Urothelium cell line (cell line): ENCODE measurements around the gene PNMA8B.

Experiments
- DNase-seq: peaks from one replicate; pipeline ENCODE4 v3.0.0; 2011; ENCODE audit warnings: low spot score, mixed read lengths
- FAIRE-seq: peaks from 2 replicates; lab custom pipeline; 2011; peaks lifted over from hg19 to GRCh38; lab: Jason Lieb, UNC

The PNMA8B gene

GRCh38 chr19:46460981-46461380 is 34.7 kb downstream of the PNMA8B start:
- FAIRE-seq (no peak), DNase-seq (no peak)

- DNase-seq (no peak), FAIRE-seq (no peak)
These were observed 35.6 kb downstream of the PNMA8B start for GRCh38 chr19:46460055-46460454.

GRCh38 chr19:46456930-46457329 is 38.7 kb downstream of the PNMA8B start:
- no peak for FAIRE-seq
- no peak for DNase-seq

GRCh38 chr19:46454244-46454643 is 41.4 kb downstream of the PNMA8B start:
- FAIRE-seq, result no peak
- DNase-seq, result no peak

GRCh38 chr19:46453661-46454060 is 42.0 kb downstream of the PNMA8B start:
- FAIRE-seq (no peak), DNase-seq (no peak)

GRCh38 chr19:46452186-46452585 is 43.5 kb downstream of the PNMA8B start:
- FAIRE-seq (no peak), DNase-seq (no peak)

- no peak for FAIRE-seq
- no peak for DNase-seq
These were observed 44.3 kb downstream of the PNMA8B start for GRCh38 chr19:46451352-46451751.

GRCh38 chr19:46450737-46451136 is 44.9 kb downstream of the PNMA8B start:
- FAIRE-seq, result no peak
- no peak for DNase-seq

GRCh38 chr19:46449228-46449627 is 46.4 kb downstream of the PNMA8B start:
- FAIRE-seq (no peak), DNase-seq (no peak)

- DNase-seq (no peak), FAIRE-seq (no peak)
These were observed 47.1 kb downstream of the PNMA8B start for GRCh38 chr19:46448601-46449000.

GRCh38 chr19:46447824-46448223 is 47.8 kb downstream of the PNMA8B start:
- DNase-seq, result no peak
- no peak for FAIRE-seq

GRCh38 chr19:46447006-46447405 is 48.7 kb downstream of the PNMA8B start:
- FAIRE-seq (no peak), DNase-seq (no peak)

- FAIRE-seq (no peak), DNase-seq (no peak)
These were observed 49.6 kb downstream of the PNMA8B start for GRCh38 chr19:46446021-46446420.

- DNase-seq, result peak; percentile 63
- FAIRE-seq, result no peak
These were observed 52.7 kb downstream of the PNMA8B start for GRCh38 chr19:46442808-46443450.

GRCh38 chr19:46441866-46442265 is 53.8 kb downstream of the PNMA8B start:
- FAIRE-seq (no peak), DNase-seq (no peak)
